Gastroesophageal sphincter (tissue), 3 donors: ENCODE results near the gene CEP97.

Experiments
- EP300 ChIP-seq: sonication (generic); formaldehyde crosslinking; IDR thresholded peaks from one replicate; pipeline ENCODE4 v1.6.1; 2017; ENCODE audit warnings: antibody characterized with exemption, mild to moderate bottlenecking
- POLR2A ChIP-seq, 2 donors: fragments of 450-650 bp; IDR thresholded peaks; one replicate each; pipeline ENCODE4 v1.6.1; 2017; ENCODE audit warnings: antibody characterized with exemption in 2 of 2, mild to moderate bottlenecking in 2 of 2, moderate library complexity in 1 of 2
- POLR2AphosphoS5 ChIP-seq: sonication (generic); formaldehyde crosslinking; IDR thresholded peaks from one replicate; pipeline ENCODE4 v1.6.1; 2017; ENCODE audit warnings: antibody characterized with exemption
- TF ChIP-seq, protein P1 (sequence below), 4 experiments: fragments of 200-600 bp in 2 of 4; fragments of 450-650 bp in 2 of 4; sonication (generic) in 1 of 4; IDR thresholded peaks; one replicate each; pipeline ENCODE4 v1.5.1; 2017 to 2019; ENCODE audit warnings: antibody characterized with exemption in 4 of 4, mild to moderate bottlenecking in 2 of 4, moderate library complexity in 2 of 4

DNA sequence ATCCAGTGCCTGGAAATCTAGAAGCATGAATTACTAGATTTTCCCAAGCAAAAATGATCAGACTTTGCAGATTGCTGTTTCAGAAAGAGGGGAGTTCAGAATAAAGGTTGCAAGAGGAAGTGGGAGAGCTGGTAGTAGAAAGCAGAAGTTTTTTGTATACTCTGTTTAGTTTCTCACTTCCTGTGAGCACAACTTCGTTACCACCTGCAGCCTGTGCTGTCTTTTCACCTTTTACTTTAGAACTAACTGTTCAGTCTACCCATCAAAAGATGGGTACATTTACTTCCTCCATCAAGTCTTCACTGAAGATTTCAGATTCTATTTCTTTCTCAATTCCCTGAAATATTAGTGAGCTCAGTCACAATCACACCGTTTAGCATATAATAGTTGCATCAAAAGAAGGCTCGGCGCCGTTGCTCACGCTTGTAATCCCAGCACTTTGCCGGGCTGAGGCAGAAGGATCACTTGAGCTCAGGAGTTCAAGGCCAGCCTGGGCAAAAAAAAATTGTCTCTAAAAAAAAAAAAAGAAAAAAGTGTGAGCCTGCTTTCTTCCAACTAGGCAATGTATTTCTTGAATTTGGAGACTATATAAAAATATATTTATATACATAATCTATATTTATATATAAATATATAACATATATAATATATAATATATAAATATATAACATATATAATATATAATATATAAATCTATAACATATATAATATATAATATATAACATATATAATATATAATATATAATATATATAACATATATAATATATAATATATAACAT, 1.8 kb upstream of the CEP97 start:
- TF ChIP-seq, protein P1, sequence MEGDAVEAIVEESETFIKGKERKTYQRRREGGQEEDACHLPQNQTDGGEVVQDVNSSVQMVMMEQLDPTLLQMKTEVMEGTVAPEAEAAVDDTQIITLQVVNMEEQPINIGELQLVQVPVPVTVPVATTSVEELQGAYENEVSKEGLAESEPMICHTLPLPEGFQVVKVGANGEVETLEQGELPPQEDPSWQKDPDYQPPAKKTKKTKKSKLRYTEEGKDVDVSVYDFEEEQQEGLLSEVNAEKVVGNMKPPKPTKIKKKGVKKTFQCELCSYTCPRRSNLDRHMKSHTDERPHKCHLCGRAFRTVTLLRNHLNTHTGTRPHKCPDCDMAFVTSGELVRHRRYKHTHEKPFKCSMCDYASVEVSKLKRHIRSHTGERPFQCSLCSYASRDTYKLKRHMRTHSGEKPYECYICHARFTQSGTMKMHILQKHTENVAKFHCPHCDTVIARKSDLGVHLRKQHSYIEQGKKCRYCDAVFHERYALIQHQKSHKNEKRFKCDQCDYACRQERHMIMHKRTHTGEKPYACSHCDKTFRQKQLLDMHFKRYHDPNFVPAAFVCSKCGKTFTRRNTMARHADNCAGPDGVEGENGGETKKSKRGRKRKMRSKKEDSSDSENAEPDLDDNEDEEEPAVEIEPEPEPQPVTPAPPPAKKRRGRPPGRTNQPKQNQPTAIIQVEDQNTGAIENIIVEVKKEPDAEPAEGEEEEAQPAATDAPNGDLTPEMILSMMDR (IDR thresholded peaks at IDR 0.05): no peak
- TF ChIP-seq POLR2A (IDR thresholded peaks at IDR 0.05) (no peak), POLR2AphosphoS5 (no peak), EP300 (no peak)
